IMR-90 (cell line): ENCODE measurements around the gene DCLRE1B. TPM values are rescaled to one million over a fixed set of nuclear protein-coding genes. Genes with fewer than 3 reads are reported as not detected.

ENCODE experiments used
- ATAC-seq: fragments of 200-7000 bp; cut with Tn5 transposase; 2 replicates; pipeline ENCODE4 v1.9.1; 2020; ENCODE audit warnings: low read depth, mild to moderate bottlenecking, moderate library complexity
- BruUV-seq: library from RNA; stranded (reverse); fragments of 400-500 nt; replicated peaks from 2 replicates; lab custom pipeline; 2021; lab: Mats Ljungman, UMichigan
- CTCF ChIA-PET: fragments of 300-600 bp; formaldehyde crosslinking; extraction: SDS; loops from one replicate; lab custom pipeline; 2021; ENCODE audit warnings: antibody characterized with exemption; lab: Yijun Ruan, JAX
- POLR2A ChIA-PET: fragments of 300-600 bp; sonication (Branson Sonifier 250); formaldehyde crosslinking; loops from one replicate; lab custom pipeline; 2022; ENCODE audit warnings: antibody characterized with exemption; ENCODE audit not compliant: unreplicated experiment; lab: Charles Lee
- DNase-seq: peaks from one replicate; pipeline ENCODE4 v3.0.0; 2013
- H2AFZ ChIP-seq: replicated peaks from 2 replicates; pipeline ENCODE3; 2013; ENCODE audit warnings: low read length, mild to moderate bottlenecking; ENCODE audit not compliant: poor library complexity
- H2AK5ac ChIP-seq: 2 replicates; pipeline ENCODE4 v1.6.1; 2013; ENCODE audit warnings: low read depth, low read length, inconsistent platforms
- H2AK9ac ChIP-seq: replicated peaks from 2 replicates; pipeline ENCODE3; 2013; ENCODE audit warnings: mild to moderate bottlenecking, low read depth, low read length, moderate library complexity; ENCODE audit not compliant: poor library complexity
- H2BK120ac ChIP-seq: 2 replicates; pipeline ENCODE4 v1.6.1; 2013; ENCODE audit warnings: low read depth, low read length, inconsistent platforms
- H2BK15ac ChIP-seq: 3 replicates; pipeline ENCODE4 v1.6.1; 2013; ENCODE audit warnings: low read depth, low read length, inconsistent platforms
- H2BK20ac ChIP-seq: 2 replicates; pipeline ENCODE4 v1.6.1; 2013; ENCODE audit warnings: low read depth, mild to moderate bottlenecking, inconsistent platforms, low read length, moderate library complexity
- H2BK5ac ChIP-seq: 2 replicates; pipeline ENCODE4 v1.6.1; 2013; ENCODE audit warnings: mild to moderate bottlenecking, low read depth, low read length, inconsistent platforms; ENCODE audit not compliant: poor library complexity, severe bottlenecking
- H3K14ac ChIP-seq: replicated peaks from 2 replicates; pipeline ENCODE4 v1.6.1; 2013; ENCODE audit warnings: low read depth, low read length, inconsistent platforms
- H3K18ac ChIP-seq: 2 replicates; pipeline ENCODE4 v1.6.1; 2013; ENCODE audit warnings: low read depth, low read length, control low read depth
- H3K23ac ChIP-seq: 2 replicates; pipeline ENCODE4 v1.6.1; 2013; ENCODE audit warnings: low read depth, low read length, inconsistent platforms
- H3K27ac ChIP-seq: 2 replicates; pipeline ENCODE4 v1.5.1; 2013; ENCODE audit warnings: mild to moderate bottlenecking, control low read depth, low read length; ENCODE audit not compliant: insufficient read depth
- H3K27me3 ChIP-seq: 2 replicates; pipeline ENCODE4 v1.6.1; 2013; ENCODE audit warnings: low read length; ENCODE audit not compliant: control insufficient read depth, insufficient read depth
- H3K36me3 ChIP-seq: 2 replicates; pipeline ENCODE4 v1.6.1; 2013; ENCODE audit warnings: low read length, mixed read lengths; ENCODE audit not compliant: control insufficient read depth, insufficient read depth
- H3K4ac ChIP-seq: 2 replicates; pipeline ENCODE4 v1.6.1; 2013; ENCODE audit warnings: low read depth, low read length, inconsistent platforms
- H3K4me1 ChIP-seq: 2 replicates; pipeline ENCODE4 v1.6.1; 2013; ENCODE audit warnings: low read length, mixed read lengths; ENCODE audit not compliant: control insufficient read depth, insufficient read depth
- H3K4me2 ChIP-seq: 2 replicates; pipeline ENCODE4 v1.6.1; 2013; ENCODE audit warnings: low read depth, mild to moderate bottlenecking, control low read depth, low read length, moderate library complexity
- H3K4me3 ChIP-seq: 2 replicates; pipeline ENCODE4 v1.5.1; 2013; ENCODE audit warnings: low read depth, mild to moderate bottlenecking, control low read depth, low read length, moderate library complexity; ENCODE audit not compliant: insufficient read depth
- H3K56ac ChIP-seq: 2 replicates; pipeline ENCODE4 v1.6.1; 2013; ENCODE audit warnings: low read length, inconsistent platforms; ENCODE audit not compliant: insufficient read depth; ENCODE audit errors: extremely low read depth
- H3K79me1 ChIP-seq, 2 experiments: 2 replicates each; pipeline ENCODE4 v1.6.1; 2013; ENCODE audit warnings: low read length in 2 of 2, inconsistent platforms in 1 of 2, low read depth in 1 of 2
- H3K9ac ChIP-seq: 2 replicates; pipeline ENCODE4 v1.6.1; 2013; ENCODE audit warnings: low read depth, low read length, control low read depth
- H3K9me1 ChIP-seq: 2 replicates; pipeline ENCODE4 v1.6.1; 2013; ENCODE audit warnings: low read length, inconsistent platforms; ENCODE audit not compliant: insufficient read depth
- H3K9me3 ChIP-seq: 2 replicates; pipeline ENCODE4 v1.6.1; 2013; ENCODE audit warnings: low read length; ENCODE audit not compliant: control insufficient read depth, insufficient read depth
- H4K20me1 ChIP-seq: 2 replicates; pipeline ENCODE4 v1.6.1; 2013; ENCODE audit warnings: low read length, inconsistent platforms; ENCODE audit not compliant: insufficient read depth
- H4K5ac ChIP-seq: 2 replicates; pipeline ENCODE4 v1.6.1; 2013; ENCODE audit warnings: mild to moderate bottlenecking, low read depth, low read length, control low read depth
- H4K8ac ChIP-seq, 2 experiments: 2 replicates each; pipeline ENCODE4 v1.6.1; 2013; ENCODE audit warnings: low read depth in 2 of 2, low read length in 2 of 2, control low read depth in 1 of 2, inconsistent platforms in 1 of 2
- H4K91ac ChIP-seq: 2 replicates; pipeline ENCODE4 v1.6.1; 2013; ENCODE audit warnings: low read depth, low read length, inconsistent platforms; ENCODE audit not compliant: insufficient read depth
- BHLHE40 ChIP-seq: fragments of 150-350 bp; IDR thresholded peaks from 2 replicates; pipeline ENCODE4 v1.6.1; 2016; ENCODE audit warnings: mild to moderate bottlenecking, low read depth, low read length
- CEBPB ChIP-seq: IDR thresholded peaks from 2 replicates; pipeline ENCODE4 v1.6.1; 2012; ENCODE audit warnings: low read depth, low read length, improper control_type of control experiment
- CHD1 ChIP-seq: IDR thresholded peaks from 2 replicates; pipeline ENCODE4 v1.6.1; 2012; ENCODE audit warnings: low read depth, low read length, improper control_type of control experiment
- CTCF ChIP-seq: conservative IDR thresholded peaks from 2 replicates; pipeline ENCODE4 v1.5.1; 2012; ENCODE audit warnings: mild to moderate bottlenecking, low read depth, low read length, improper control_type of control experiment
- FOS ChIP-seq: fragments of 150-350 bp; IDR thresholded peaks from 2 replicates; pipeline ENCODE4 v1.6.1; 2016; ENCODE audit warnings: low read depth, low read length
- MAFK ChIP-seq: IDR thresholded peaks from 2 replicates; pipeline ENCODE4 v1.6.1; 2012; ENCODE audit warnings: low read depth, low read length, improper control_type of control experiment
- MXI1 ChIP-seq: IDR thresholded peaks from 2 replicates; pipeline ENCODE4 v1.6.1; 2012; ENCODE audit warnings: low read depth, mild to moderate bottlenecking, low read length, moderate library complexity, borderline replicate concordance
- POLR2A ChIP-seq: IDR thresholded peaks from 2 replicates; pipeline ENCODE4 v1.6.1; 2012; ENCODE audit warnings: mild to moderate bottlenecking, low read depth, low read length
- RCOR1 ChIP-seq: IDR thresholded peaks from 2 replicates; pipeline ENCODE4 v1.6.1; 2012; ENCODE audit warnings: mild to moderate bottlenecking, low read length, improper control_type of control experiment; ENCODE audit not compliant: insufficient replicate concordance
- WGBS, 2 experiments: methylation state at CpG; one replicate each; pipeline versions ENCODE4 v1.1.5 to v1.1.7; 2013; ENCODE audit warnings: missing lambda C conversion rate in 2 of 2; ENCODE audit not compliant: insufficient read length in 1 of 2; ENCODE audit errors: extremely low coverage in 2 of 2; 5-methylcytosine and 5-hydroxymethylcytosine counted together
- dilution Hi-C: fragments of 300-500 bp; cut with HindIII; formaldehyde crosslinking; loops from one replicate; pipeline ENCODE4 v1.14.3; 2018; ENCODE audit warnings: low sequenced_read_pairs; ENCODE audit not compliant: unreplicated experiment
- in situ Hi-C: fragments of 300-500 bp; cut with MboI; formaldehyde crosslinking; loops from 3 replicates; pipeline ENCODE4 v1.14.3; 2019; ENCODE audit warnings: low sequenced_read_pairs, inconsistent platforms, mixed read lengths
- intact Hi-C: fragments of 100-400 bp; cut with micrococcal nuclease; formaldehyde crosslinking; loops from 2 replicates; pipeline ENCODE4 v1.10.0; 2022
- polyA plus RNA-seq, 3 experiments: library from polyadenylated mRNA; depleted of rRNA; stranded (reverse); fragments of >200 nt; gene quantifications; 2 replicates each; pipeline ENCODE4 v1.2.3, GENCODE V29; 2012; ENCODE audit warnings: low replicate concordance in 1 of 3
- total RNA-seq: library from RNA; depleted of rRNA; stranded (reverse); fragments of >200 nt; gene quantifications from 2 replicates; pipeline ENCODE4 v1.2.3, GENCODE V29; 2012

Gene DCLRE1B
- total and polyA plus RNA-seq, 2 of the 4 experiments (the other 2 are of a cell fraction): 4.9 to 6.1 TPM

DNA sequence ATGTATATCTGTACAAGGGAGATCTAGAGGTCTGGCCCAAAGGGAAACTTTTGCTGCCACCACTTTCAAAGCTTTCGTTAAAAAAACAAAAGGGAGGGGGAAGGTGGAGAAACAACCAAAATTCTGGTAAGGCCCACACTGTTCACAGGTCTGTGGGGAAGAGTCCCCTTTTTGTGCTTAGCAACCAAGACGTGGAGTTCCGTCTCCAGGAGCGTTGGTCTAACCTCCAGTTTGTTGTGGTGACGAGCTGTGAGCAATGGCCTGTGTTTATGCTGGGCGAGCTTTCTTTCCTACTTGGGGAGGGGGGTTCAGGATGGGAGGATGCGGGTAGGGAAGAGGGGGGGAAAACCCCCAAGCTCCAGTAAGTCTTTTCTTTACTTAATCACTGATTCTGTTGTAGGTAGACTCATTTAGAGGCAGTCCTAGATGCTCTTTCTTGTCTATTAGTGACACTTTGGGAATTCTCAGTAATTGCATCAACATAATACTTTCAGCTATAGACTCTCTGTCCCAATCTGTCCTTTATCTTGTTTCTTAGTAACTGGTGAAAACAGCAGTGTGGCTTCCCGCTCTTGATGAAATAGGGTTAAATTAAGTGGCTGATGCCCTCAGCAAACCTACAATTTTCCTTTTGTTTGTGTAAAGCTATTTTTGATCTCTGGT lies 25.5 kb downstream of the DCLRE1B start (continued):
- no peak for TF ChIP-seq MAFK
- TF ChIP-seq POLR2A: peak; percentile 75; the same call in 1 of the 2 replicates
- peak; percentile 47; the same call in 1 of the 2 replicates for TF ChIP-seq BHLHE40
- TF ChIP-seq CHD1: no peak

DNA sequence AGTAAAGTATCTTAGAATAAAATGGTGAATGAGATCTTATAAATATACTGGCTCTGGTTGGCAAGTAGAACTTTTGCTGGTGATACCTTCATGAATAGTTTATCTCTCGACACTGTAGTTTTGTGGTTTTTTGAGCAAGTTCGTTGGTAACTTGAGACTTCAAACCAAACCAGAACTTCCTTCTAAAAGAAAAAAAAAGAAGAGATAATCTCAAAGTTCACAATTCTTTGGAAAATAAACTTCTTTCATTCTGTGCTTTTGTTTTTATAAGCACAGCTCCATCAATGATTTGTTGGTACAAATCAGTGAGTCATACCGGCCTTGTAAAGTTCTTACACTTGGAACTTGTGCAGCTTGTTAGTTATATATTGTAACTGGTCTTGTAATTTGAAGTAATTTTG lies 26.3 kb downstream of the DCLRE1B start:
- H3K14ac ChIP-seq: no peak overlapping the region
- no peak overlapping the region for H2AFZ ChIP-seq
- ATAC-seq: peak; percentile 2; the same call in 1 of the 2 replicates
- peak overlapping the region; percentile 37; the same call in 1 of the 2 replicates for H3K27ac ChIP-seq
- peak overlapping the region; percentile 13; the same call in 1 of the 2 replicates for H3K4me3 ChIP-seq
- CTCF ChIA-PET: interaction anchor here (0.7 to 2.2 kb wide), 2 partner anchors 96 to 940 kb away, joined by 3 to 6 read pairs; no protein-coding TSS in a partner anchor
- no peaks in the 10 kb centered on the region for H3K9me3 ChIP-seq
- no peak overlapping the region for H2BK20ac ChIP-seq
- no TSS peak for BruUV-seq
- no peak overlapping the region for H3K9ac ChIP-seq
- no peak overlapping the region for H2AK9ac ChIP-seq
- POLR2A ChIA-PET: no interaction called here
- no peak overlapping the region for H3K18ac ChIP-seq
- no peak overlapping the region for H2AK5ac ChIP-seq
- peak overlapping the region; percentile 98 for H3K4me2 ChIP-seq
- no peak overlapping the region for H4K8ac ChIP-seq
- no peak overlapping the region for H3K4ac ChIP-seq
- H3K36me3 ChIP-seq: no peaks in the 10 kb centered on the region
- 0 out of 2 replicates have a peak overlapping the region, but pooled peaks have one; percentile 20 for H3K23ac ChIP-seq
- H2BK15ac ChIP-seq: no peak overlapping the region
- DNase-seq: peak; percentile 83
- peaks cover 54% of the 10 kb centered on the region for H4K20me1 ChIP-seq
- dilution Hi-C loops (no loop called here), in situ Hi-C loops (no loop called here), intact Hi-C loops (loop anchor here (2.0 to 10.0 kb wide), 2 partner anchors 43 to 787 kb away; no protein-coding TSS in a partner anchor)
- H3K27me3 ChIP-seq: no peaks in the 10 kb centered on the region
- no peak overlapping the region for H2BK120ac ChIP-seq
- TF ChIP-seq FOS: peak; percentile 38; the same call in 1 of the 2 replicates
- TF ChIP-seq MXI1: no peak
- peak; percentile 43; the same call in 1 of the 2 replicates for TF ChIP-seq CEBPB
- TF ChIP-seq CTCF: no peak
- no peak for TF ChIP-seq BHLHE40
- TF ChIP-seq RCOR1: no peak
- no peak overlapping the region for H4K91ac ChIP-seq
- WGBS, 2 experiments: no CpG with 5 or more reads among the region's 3 CpGs
- H3K4me1 ChIP-seq: no peaks in the 10 kb centered on the region
- no peak overlapping the region for H3K56ac ChIP-seq
- H3K9me1 ChIP-seq: peaks cover 5% of the 10 kb centered on the region; the same call in 1 of the 2 replicates
- no peak overlapping the region for H4K5ac ChIP-seq
- peaks cover 0 to 52% of the 10 kb centered on the region in 2 experiments; a peak in 2 of 4 replicates for H3K79me1 ChIP-seq
- peak overlapping the region; percentile 32 for H2BK5ac ChIP-seq
